NCI-H524 treated with DMSO at 0.1 percent for 48 hours (cell line): ENCODE results near the gene CYP21A2.
"Not testable (repeated sequence)": the region's sequence is repeated elsewhere in the genome, so short reads cannot be mapped to it uniquely, and the experiment has no call there.

Source experiments
- DNase-seq: peaks from one replicate; lab custom pipeline; 2025; lab: John Stamatoyannopoulos, UW

The CYP21A2 gene

GRCh38 chr6:32035283-32036013 is 2.8 kb upstream of the CYP21A2 start:
- not testable (repeated sequence) for DNase-seq

DNA sequence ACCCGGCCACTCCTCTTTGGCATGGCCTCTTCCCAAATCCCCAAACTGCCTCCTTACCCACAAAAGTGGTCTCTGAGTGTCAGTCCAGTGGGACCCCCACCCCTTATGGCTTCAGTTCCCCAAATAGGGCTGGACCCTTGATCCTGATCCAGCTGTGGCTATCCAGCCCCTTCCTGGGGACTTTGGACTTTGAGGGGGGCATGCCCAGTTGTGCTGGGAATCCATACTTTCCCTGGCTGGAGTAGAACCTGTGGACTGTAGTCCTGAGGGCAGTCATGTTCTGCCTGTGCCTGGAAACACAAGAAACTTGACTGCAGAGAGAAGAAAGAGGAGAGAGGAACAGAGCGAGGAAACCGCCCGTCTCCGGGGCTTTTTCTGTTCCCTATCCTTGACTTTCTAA is 1.1 kb upstream of the CYP21A2 start:
- not testable (repeated sequence) for DNase-seq

DNA sequence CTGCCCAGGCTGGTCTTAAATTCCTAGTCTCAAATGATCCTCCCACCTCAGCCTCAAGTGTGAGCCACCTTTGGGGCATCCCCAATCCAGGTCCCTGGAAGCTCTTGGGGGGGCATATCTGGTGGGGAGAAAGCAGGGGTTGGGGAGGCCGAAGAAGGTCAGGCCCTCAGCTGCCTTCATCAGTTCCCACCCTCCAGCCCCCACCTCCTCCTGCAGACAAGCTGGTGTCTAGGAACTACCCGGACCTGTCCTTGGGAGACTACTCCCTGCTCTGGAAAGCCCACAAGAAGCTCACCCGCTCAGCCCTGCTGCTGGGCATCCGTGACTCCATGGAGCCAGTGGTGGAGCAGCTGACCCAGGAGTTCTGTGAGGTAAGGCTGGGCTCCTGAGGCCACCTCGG is 663 bp downstream of the CYP21A2 start:
- not testable (repeated sequence) for DNase-seq

- not testable (repeated sequence) for DNase-seq
Measured at GRCh38 chr6:32039321-32040274, 1.4 kb downstream of the CYP21A2 start.

GRCh38 chr6:32040299-32041049 is 2.3 kb downstream of the CYP21A2 start:
- not testable (repeated sequence) for DNase-seq

- DNase-seq = not testable (repeated sequence)
Measured at GRCh38 chr6:32041050-32041321, 2.8 kb downstream of the CYP21A2 start.

- not testable (repeated sequence) for DNase-seq
Measured at GRCh38 chr6:32041385-32041784, 3.2 kb downstream of the CYP21A2 start.

DNA sequence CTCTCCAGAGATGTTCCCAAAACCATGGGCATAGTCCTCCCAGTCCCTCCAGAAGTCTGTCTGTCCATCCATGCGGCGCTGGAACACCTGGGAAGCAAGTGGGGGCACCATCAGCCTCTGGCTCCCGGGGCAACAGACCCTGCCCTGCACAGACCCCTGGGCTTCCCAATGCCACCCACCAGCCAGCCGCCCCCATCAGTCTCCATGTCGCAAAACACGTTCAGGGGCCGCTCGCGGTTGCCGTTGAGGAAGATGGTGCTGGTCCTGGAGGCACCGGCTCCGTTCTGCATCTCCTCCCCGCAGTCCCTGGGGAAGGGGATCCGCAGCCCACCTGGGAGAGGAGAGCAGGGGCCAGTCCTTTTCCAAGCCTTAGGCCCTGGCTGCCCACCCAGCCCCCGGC is 4.1 kb downstream of the CYP21A2 start:
- not testable (repeated sequence) for DNase-seq

DNA sequence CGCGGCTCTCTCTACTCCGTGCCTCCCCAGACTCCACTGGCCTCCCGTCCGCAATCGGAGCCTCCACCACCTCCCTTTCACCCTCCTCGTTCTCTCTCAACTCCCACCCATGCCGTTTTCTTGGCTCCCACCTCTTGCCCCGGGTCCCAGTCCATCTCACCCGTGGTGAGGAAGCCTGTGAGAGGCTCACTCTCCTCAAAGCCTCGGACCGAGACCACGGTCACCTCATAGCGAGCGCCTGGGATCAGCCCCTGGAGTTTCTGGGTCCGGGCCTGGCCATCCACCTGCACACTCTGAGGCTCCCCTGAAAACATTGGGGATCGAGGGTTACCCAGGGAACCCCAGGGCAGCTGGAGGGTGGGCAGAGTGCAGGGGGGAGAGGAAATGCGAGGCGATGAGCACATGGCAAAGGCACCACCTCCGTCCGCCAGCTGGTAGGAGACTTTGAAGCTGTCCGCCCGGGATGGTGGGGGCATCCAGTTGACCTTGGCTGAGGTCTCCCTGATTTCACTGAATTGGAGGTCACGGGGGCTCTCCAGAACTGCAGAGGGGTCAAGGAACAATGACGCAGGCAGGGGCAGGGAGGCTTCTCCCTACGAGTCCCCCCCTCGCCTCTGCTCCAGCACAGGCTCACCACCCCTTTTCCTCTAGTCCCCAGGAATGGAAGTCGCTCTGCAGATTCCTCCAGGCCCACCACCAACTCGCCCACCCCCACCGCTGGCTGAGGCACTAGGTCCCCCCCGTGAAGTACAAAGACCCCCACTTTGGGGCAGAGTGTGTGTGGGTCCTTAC is 5.6 kb downstream of the CYP21A2 start:
- not testable (repeated sequence) for DNase-seq

- DNase-seq = not testable (repeated sequence)
Measured at GRCh38 chr6:32044916-32045315, 6.7 kb downstream of the CYP21A2 start.

DNA sequence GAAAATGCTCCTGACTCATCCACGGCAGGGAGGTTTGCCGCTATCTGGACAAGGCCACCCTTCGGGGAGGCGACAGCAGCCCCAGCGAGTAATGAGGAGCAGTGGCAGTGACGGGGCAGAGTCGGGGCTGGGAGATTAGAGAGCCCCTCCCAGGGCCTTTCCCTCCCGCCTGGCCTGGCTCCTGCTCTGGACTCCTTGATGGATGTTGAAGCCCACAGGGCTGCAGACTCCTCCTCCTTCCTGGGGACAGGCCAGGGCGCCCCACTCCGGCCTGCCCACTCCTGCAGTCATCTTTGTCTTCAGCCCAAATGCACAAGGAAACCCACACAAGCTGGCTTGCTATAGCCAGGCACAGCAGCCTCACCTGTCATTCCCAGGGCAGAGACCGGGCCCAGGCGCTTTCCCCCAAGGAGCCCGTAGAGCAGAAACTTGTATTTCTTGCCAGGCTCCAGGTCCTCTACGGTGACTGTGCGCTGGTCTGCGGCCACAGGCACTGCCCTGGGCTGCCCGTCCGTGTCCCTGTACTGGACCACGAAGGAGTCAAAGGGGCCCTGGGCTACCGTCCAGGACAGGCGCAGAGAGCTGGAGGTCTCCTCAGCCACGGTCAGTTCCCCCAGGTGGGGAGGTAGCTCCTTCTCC is 7.7 kb downstream of the CYP21A2 start:
- DNase-seq = no peak

DNA sequence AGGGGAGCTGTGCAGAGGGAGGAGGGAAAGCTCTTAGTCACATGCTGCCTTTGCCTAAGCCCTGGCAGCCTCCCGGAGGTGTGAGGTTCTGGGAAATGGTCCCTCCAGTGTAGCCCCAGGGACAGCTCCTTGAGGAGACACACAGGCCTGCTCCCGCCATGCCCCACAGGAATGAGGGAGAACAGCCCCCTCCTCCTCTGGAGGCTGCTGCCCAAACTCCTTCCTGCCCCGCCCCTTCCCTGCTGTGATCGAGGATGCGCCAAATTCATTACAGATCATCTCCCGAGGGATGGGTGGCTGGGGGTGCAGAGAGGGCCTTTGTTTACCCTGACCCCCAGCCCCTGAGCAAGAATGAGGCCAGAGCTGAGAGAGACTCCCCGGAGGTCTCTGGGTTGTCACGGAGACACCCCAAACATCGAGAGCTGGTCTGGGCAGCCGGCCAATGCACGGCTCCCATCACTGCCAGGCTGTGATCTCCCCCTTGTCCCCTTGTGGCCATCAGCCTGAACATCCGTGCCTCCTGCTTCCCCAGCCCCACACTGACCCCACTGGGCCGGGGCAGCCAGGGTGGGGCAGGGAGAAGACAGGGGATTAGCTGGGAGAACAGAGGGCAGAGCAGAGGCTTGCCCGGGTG is 8.4 kb downstream of the CYP21A2 start:
- no peak for DNase-seq

DNA sequence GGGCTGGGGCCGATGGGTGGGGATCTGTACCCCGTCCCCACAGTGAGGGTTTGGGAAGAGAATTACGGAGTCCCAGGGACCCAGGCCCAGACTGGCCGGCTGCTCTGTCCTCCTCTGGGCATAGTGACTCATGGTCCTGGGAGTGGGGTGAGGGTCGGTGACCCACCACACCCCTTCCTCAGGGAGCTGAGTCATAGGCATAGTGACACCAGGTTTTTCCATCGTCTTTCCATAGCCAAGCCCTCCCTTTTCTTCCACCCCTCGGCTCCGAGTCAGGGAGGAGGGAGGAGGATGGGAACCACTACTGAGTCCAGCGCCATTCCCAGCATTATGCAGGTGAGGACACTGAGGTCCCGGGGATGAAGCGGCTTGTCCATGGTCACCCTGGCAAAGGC is 8.9 kb downstream of the CYP21A2 start:
- no peak for DNase-seq

DNA sequence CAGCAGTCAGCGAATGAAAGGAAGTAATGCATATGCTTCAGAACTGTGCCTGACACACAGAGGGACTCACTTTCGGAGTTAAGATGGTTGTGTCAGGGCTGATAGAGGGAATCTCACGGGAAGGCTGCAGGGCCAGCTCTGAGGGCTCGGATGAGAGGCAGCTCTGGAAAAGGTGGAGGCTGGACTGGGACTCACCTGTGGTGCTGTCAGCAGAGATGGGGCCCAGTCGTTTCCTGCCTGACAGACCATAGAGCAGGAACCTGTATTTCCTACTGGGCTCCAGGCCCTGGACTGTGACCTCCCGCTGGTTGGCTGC is 9.3 kb downstream of the CYP21A2 start:
- DNase-seq = no peak

DNA sequence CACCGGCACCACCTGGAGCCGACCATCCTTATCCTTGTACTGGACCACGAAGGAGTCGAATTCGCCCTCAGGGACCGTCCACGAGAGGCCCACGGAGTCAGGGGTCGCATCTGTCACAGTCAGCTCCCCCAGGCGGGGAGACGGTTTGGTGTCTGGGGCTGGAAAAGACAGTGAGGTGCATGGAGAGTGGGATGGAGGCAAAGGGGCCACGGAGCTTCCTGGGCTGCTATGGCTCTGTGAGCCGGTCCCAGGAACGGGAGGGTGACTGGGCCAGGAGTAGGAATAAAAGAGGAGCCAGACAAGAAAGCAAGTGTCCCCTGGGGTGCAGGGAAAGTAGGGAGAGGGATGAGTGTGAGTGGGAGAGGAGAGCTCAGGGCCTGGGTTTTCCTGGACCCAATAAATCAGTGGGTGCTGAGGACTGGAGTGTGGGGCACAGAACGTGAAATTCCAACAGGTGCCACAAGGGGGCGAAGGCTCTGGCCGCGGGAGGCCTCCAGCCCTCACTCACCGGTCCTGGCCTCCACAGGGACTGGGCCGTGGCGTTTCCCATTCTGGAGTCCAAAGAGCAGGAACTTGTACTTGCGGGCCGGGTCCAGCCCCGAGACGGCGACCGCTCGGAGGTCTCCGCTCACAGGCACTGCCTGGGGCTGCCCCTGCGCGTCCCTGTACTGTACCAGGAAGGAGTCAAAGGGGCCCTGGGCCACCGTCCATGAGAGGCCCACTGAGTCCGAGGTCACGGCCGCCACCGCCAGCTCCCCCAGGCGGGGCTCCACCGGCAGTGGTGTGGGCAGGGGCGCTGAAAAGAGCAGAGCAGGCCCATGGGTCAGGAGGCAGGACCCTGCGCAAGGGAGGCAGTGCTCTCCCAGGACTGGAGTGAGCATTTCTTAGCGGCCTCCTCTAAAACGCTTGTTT is 9.9 kb downstream of the CYP21A2 start:
- peak; percentile 4 for DNase-seq

- not testable (repeated sequence) for DNase-seq
Measured at GRCh38 chr6:32049149-32049548, 10.9 kb downstream of the CYP21A2 start.

DNA sequence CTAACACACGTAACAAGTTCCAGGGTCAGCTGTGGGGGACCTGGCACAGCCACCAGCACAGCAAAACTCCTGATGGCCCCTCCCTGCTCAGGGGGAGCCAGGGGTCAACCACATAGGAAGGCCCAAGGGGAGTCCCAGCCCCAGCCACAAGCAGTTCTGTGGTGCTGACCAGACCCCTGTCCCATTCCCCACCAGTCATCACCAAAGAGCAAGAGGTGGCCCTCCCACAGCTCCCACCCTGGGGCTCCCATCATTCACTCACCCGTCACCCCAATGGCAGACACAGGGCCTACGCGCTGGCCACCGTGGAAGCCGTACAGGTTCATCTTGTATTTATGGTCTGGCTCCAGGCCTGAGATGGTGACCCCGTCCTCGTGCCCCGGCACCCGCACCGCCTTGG is 11.5 kb downstream of the CYP21A2 start:
- DNase-seq = not testable (repeated sequence)

- no peak for DNase-seq
Measured at GRCh38 chr6:32050562-32050961, 12.3 kb downstream of the CYP21A2 start.

- DNase-seq = not testable (repeated sequence)
Measured at GRCh38 chr6:32052626-32053025, 14.4 kb downstream of the CYP21A2 start.

DNA sequence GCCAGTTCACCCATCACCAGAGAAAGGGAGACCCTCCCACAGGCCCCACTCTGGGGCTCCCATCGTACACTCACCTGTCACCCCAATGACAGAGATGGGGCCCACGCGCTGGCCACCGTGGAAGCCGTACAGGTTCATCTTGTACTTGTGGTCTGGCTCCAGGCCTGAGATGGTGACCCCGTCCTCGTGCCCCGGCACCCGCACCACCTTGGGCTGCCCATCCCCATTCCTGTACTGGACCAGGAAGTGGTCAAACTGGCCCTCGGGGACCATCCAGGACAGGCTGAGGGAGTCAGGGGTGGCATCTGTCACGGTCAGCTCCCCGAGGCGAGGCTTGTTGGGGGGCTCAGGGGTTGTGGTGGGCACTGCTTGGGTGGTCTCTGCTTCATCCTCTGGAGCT is 15.1 kb downstream of the CYP21A2 start:
- DNase-seq = not testable (repeated sequence)
